Osteoblast (primary cell): ENCODE results near the gene CTSA. TPM values are rescaled to one million over a fixed set of nuclear protein-coding genes. Genes with fewer than 3 reads are reported as not detected.

Experiments
- DNase-seq: peaks from one replicate; pipeline ENCODE4 v3.0.0; 2011; ENCODE audit warnings: low spot score, mixed read lengths; ENCODE audit not compliant: insufficient read length; ENCODE audit errors: missing footprints
- H2AFZ ChIP-seq: 2 replicates; pipeline ENCODE4 v1.6.0; 2011; ENCODE audit warnings: mild to moderate bottlenecking, low read length
- H3K27ac ChIP-seq: 2 replicates; pipeline ENCODE4 v1.5.1; 2011; ENCODE audit warnings: mild to moderate bottlenecking, low read depth, low read length, moderate library complexity
- H3K27me3 ChIP-seq: 2 replicates; pipeline ENCODE4 v1.6.0; 2012; ENCODE audit warnings: mild to moderate bottlenecking, control low read depth, inconsistent platforms, low read length, moderate library complexity; ENCODE audit not compliant: insufficient read depth
- H3K36me3 ChIP-seq: 2 replicates; pipeline ENCODE4 v1.5.1; 2011; ENCODE audit warnings: mild to moderate bottlenecking, low read length, control low read depth, moderate library complexity; ENCODE audit not compliant: insufficient read depth
- H3K4me1 ChIP-seq: 2 replicates; pipeline ENCODE4 v1.5.1; 2011; ENCODE audit warnings: mild to moderate bottlenecking, low read length, control low read depth, moderate library complexity; ENCODE audit not compliant: insufficient read depth
- H3K4me2 ChIP-seq: 2 replicates; pipeline ENCODE4 v1.6.0; 2011; ENCODE audit warnings: mild to moderate bottlenecking, low read length; ENCODE audit not compliant: insufficient read depth
- H3K4me3 ChIP-seq: fragments of 200-600 bp; sonication (generic); 3 replicates; pipeline ENCODE4 v1.5.1; 2012; ENCODE audit warnings: mild to moderate bottlenecking, low read length, inconsistent platforms; ENCODE audit not compliant: insufficient read depth
- H3K79me2 ChIP-seq: 2 replicates; pipeline ENCODE4 v1.6.0; 2012; ENCODE audit warnings: mild to moderate bottlenecking, low read length, control low read depth, inconsistent platforms; ENCODE audit not compliant: insufficient read depth
- H3K9me3 ChIP-seq: 2 replicates; pipeline ENCODE4 v1.5.1; 2011; ENCODE audit warnings: low read depth, low read length, control low read depth
- H4K20me1 ChIP-seq: 2 replicates; pipeline ENCODE4 v1.6.0; 2012; ENCODE audit warnings: mild to moderate bottlenecking, low read length, control low read depth; ENCODE audit not compliant: insufficient read depth
- total RNA-seq: library from RNA; depleted of rRNA; stranded (reverse); fragments of >200 nt; gene quantifications from 2 replicates; pipeline ENCODE4 v1.2.3, GENCODE V29; 2012
- TF ChIP-seq, protein P1 (sequence below): IDR thresholded peaks from 2 replicates; pipeline ENCODE4 v1.5.1; 2011; ENCODE audit warnings: mild to moderate bottlenecking, low read depth, low read length, moderate library complexity; ENCODE audit errors: extremely low read depth

CTSA gene
- total RNA-seq, 1 donor: 157 TPM

- TF ChIP-seq, protein P1, sequence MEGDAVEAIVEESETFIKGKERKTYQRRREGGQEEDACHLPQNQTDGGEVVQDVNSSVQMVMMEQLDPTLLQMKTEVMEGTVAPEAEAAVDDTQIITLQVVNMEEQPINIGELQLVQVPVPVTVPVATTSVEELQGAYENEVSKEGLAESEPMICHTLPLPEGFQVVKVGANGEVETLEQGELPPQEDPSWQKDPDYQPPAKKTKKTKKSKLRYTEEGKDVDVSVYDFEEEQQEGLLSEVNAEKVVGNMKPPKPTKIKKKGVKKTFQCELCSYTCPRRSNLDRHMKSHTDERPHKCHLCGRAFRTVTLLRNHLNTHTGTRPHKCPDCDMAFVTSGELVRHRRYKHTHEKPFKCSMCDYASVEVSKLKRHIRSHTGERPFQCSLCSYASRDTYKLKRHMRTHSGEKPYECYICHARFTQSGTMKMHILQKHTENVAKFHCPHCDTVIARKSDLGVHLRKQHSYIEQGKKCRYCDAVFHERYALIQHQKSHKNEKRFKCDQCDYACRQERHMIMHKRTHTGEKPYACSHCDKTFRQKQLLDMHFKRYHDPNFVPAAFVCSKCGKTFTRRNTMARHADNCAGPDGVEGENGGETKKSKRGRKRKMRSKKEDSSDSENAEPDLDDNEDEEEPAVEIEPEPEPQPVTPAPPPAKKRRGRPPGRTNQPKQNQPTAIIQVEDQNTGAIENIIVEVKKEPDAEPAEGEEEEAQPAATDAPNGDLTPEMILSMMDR: no peak
- H3K36me3 ChIP-seq: no peaks in the 10 kb centered on the region
These were observed 24.7 kb upstream of the CTSA start for GRCh38 chr20:45866454-45866853.

DNA sequence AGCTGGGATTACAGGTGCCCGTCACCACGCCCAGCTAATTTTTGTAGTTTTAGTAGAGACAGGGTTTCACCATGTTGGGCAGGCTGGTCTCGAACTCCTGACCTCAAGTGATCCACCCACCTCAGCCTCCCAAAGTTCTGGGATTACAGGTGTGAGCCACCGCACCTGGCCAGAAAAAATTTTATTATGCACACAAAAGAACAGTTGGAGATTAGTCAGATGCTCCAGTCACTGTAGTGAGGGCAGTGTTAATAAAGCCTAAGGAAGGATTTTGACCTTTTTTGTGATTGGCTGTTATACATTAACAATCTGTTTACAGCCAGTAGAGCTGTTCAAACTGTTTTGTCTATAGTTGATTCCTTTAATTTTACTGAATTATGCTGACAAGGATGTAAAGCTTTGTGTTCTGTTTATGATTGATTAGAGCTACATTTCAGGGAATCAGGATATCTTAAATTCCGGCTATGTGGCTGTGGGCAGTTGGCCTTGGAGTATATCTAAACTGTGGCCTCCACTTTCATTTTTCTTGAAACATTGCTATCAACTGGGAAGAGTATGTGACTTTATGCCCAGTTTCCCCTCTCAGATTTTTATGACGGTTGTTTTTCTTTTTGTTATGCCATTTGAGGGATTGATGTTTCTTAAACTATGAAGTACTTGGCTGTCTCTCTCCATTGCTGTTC lies 23.9 kb upstream of the CTSA start:
- peaks cover 12% of the 10 kb centered on the region for H3K4me1 ChIP-seq
- H3K4me2 ChIP-seq: peak overlapping the region; percentile 24

More at GRCh38 chr20:45866454-45866853, 24.7 kb upstream of the CTSA start:
- no peaks in the 10 kb centered on the region for H3K79me2 ChIP-seq
- peaks cover 12% of the 10 kb centered on the region for H3K4me1 ChIP-seq
- H3K4me3 ChIP-seq: no peak overlapping the region
- H2AFZ ChIP-seq: no peak overlapping the region
- no peaks in the 10 kb centered on the region for H4K20me1 ChIP-seq
- no peaks in the 10 kb centered on the region for H3K27me3 ChIP-seq
- no peak overlapping the region for H3K27ac ChIP-seq
- H3K4me2 ChIP-seq: no peak overlapping the region
- no peaks in the 10 kb centered on the region for H3K9me3 ChIP-seq
- DNase-seq: no peak

GRCh38 chr20:45867819-45868176 lies 23.3 kb upstream of the CTSA start:
- Histone ChIP-seq H3K27ac (peak overlapping the region; percentile 76), H4K20me1 (peaks cover 5% of the 10 kb centered on the region), H3K4me3 (peak overlapping the region; percentile 4), H3K4me2 (peak overlapping the region; percentile 24), H3K27me3 (no peaks in the 10 kb centered on the region), H2AFZ (no peak overlapping the region), H3K79me2 (no peaks in the 10 kb centered on the region), H3K4me1 (peaks cover 12% of the 10 kb centered on the region), H3K9me3 (no peaks in the 10 kb centered on the region), H3K36me3 (no peaks in the 10 kb centered on the region)
- DNase-seq: peak; percentile 87
- TF ChIP-seq, protein P1: no peak

More for the DNA sequence above, 23.9 kb upstream of the CTSA start:
- DNase-seq: no peak
- no peaks in the 10 kb centered on the region for H3K79me2 ChIP-seq
- no peak overlapping the region for H2AFZ ChIP-seq
- peaks cover under 1% of the 10 kb centered on the region for H4K20me1 ChIP-seq
- H3K4me3 ChIP-seq: peak overlapping the region; percentile 4
- H3K9me3 ChIP-seq: no peaks in the 10 kb centered on the region
- H3K36me3 ChIP-seq: no peaks in the 10 kb centered on the region
- TF ChIP-seq, protein P1: no peak
- peak overlapping the region; percentile 76 for H3K27ac ChIP-seq
- no peaks in the 10 kb centered on the region for H3K27me3 ChIP-seq

- Histone ChIP-seq H4K20me1 (peaks cover 5% of the 10 kb centered on the region), H2AFZ (no peak overlapping the region), H3K27me3 (no peaks in the 10 kb centered on the region), H3K36me3 (peaks cover 6% of the 10 kb centered on the region), H3K79me2 (no peaks in the 10 kb centered on the region), H3K4me1 (peaks cover 7% of the 10 kb centered on the region), H3K27ac (no peak overlapping the region), H3K4me2 (no peak overlapping the region), H3K9me3 (no peaks in the 10 kb centered on the region), H3K4me3 (no peak overlapping the region)
- TF ChIP-seq, protein P1: no peak
- DNase-seq: peak; percentile 45
These were observed 18.5 kb upstream of the CTSA start for GRCh38 chr20:45872626-45873025.
